Measurements from ENCODE around the gene ZNF576.
A peak's percentile ranks its signal among the peaks of the same experiment; 100 is the strongest.
"Not testable (repeated sequence)": the region's sequence is repeated elsewhere in the genome, so short reads cannot be mapped to it uniquely, and the experiment has no call there.

ZNF576 gene

DNA sequence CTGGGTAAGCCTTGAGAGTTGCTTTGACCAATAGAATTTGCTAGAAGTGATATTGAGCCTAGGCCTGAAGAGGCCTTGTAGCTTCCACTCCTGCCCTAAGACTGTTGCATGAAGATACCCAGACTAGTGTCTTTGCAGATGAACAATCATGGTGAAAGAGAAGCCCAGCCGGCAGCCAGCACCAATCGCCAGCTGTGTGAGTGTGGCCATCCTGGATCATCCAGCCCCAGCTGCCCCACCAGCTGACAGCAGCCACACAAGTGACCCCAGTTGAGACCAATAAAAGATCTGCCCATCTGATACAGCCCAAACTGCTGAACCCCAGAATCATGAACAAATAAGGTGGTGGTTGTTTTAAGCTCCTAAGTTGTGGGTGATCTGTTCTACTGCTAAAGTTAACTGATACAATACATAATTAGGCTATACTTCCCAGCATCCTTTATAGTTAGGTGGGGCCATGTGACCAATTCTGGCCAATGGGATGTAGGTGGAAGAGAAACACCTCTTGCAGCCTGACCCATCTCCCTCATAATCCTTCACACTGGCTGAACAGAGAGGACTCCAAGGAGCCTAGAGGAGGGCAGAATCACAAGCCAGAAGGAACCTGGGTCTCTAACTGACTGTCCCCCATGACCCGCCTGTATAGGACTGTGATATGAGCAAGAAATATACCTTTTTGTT, 32.4 kb downstream of the ZNF576 start:
- DNase-seq: no peak

- DNase-seq: no peak
Observed at GRCh38 chr19:43631491-43631890, 35.1 kb downstream of the ZNF576 start.

- no peak for DNase-seq
Observed at GRCh38 chr19:43633520-43633919, 37.1 kb downstream of the ZNF576 start.

DNA sequence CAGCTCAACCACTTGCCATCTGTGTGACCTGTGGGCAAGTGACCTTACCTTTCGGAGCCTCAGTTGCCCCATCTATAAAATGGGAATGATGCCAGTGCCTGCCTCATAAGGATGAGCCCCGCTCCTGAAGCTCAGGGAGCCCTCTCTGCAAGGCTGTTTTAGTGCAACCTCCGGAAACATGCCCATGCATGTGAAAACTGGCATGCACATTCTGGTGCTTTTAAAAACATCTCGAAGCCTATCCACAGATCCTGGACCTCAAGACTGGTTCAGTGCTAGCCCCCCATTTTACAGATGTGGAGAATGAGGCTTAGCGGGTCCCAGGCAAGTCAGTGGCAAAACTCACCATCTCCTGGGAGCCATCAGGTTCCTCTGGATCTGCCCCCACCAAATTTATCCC, 37.7 kb downstream of the ZNF576 start:
- no peak for DNase-seq

- DNase-seq: no peak
Observed at GRCh38 chr19:43634506-43634871, 38.1 kb downstream of the ZNF576 start.

- no peak for DNase-seq
Observed at GRCh38 chr19:43634872-43635560, 38.6 kb downstream of the ZNF576 start.

DNA sequence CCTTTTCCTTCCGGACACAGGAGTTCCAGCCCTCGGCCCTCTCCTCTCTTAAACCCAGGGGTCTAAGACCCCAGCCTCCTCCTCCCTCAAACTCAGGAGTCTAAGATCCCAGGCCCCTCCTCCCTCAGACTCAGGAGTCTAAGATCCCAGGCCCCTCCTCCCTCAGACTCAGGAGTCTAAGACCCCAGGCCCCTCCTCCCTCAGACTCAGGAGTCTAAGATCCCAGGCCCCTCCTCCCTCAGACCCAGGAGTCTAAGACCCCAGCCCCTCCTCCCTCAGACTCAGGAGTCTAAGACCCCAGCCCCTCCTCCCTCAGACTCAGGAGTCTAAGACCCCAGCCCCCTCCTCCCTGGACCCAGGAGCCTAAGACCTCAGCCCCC, 39.2 kb downstream of the ZNF576 start:
- not testable (repeated sequence) for DNase-seq

- no peak for DNase-seq
Observed at GRCh38 chr19:43636121-43636683, 39.8 kb downstream of the ZNF576 start.

DNA sequence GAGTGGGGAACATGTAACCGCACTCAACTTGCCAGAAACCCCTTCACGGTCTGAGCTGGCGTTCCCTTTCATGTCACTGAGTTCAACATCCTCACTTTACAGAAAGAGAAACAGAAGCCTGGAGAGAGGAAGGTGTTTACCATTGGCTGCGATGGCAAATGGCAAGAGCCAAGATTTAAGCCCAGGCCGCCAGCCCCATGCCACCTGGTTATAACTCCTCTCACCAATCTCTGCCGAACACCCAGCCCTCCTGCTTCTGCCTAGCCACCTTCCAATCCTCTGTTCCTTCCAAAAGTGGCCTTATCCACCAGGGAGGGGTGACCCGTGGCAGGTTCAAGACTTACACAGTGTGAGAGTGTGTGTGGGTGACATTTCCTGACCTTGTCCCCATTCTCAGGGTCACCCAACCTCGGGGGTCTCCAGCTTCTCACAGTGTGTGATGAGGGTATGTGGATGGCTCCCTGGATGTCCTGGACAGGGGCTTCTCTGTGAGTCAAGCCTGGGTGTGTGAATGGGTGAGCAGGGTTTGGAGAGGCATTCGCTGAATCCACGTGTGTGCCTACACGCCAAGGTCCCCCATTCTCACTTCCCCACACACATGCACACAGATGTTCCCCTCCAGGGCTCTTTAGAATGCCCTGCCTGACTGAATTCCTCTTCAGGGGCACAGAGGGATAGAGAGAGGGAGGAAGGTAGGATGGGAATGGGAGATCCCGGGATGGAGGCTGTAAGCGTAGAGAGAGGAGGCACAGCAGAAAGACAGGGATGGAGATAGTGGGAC, 42.0 kb downstream of the ZNF576 start:
- DNase-seq: no peak

GRCh38 chr19:43638995-43639518, 42.7 kb downstream of the ZNF576 start:
- no peak for DNase-seq

DNA sequence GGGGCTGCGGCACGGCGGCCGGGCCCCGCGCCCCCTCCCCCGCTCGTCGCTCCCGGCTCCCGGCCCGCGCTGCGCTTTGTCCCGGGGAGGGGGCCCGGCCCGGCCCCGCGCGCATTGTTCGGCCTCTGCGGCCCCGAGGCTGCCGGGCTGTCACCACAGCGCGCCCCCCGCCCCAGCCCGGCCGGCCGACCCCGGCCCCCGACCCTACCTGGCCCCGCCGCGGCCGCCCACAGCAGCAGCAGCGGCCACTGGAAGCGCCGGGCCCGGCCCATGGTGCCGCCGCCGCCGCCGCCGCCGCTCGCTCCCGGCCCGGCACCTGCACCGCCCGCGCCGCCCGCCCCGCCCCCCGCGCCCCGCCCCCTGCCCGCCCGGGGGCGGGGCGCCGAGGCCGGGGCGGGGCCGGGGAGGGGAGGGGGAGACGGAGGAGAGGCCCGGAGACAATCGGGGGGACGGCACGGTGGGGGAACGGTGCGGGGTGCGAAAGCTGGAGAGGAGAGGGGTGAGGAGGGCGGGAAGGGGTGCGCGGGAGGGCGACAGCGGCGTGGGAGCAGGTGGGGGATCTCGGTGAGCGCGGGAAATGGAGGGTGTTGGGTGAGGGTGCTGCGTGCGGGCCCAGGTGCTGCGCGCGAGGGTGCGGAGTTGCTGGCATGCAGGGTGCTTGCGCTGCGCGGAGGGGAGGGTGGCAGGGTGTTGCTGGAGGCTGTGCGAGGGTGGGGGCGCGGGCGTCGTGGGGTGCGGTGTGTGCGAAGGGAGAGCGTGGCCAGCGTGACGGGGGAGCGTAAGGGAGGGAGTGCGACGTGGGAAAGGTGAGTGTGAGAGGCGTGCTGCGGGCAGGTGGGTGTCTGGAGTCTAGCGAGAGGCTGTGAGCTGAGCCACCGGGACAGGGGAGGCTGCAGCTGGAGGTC, 43.4 kb downstream of the ZNF576 start, which contains the start of gene CADM4:
Gene CADM4 (minus strand): TSS at position 332 of the 905 bp plus-strand sequence. CDS start 60 bp downstream, at position 272.
- DNase-seq: peak; percentile 12

- DNase-seq: no peak
Observed at GRCh38 chr19:43640424-43640757, 44.0 kb downstream of the ZNF576 start.

- no peak for DNase-seq
Observed at GRCh38 chr19:43641333-43641732, 44.9 kb downstream of the ZNF576 start.

DNA sequence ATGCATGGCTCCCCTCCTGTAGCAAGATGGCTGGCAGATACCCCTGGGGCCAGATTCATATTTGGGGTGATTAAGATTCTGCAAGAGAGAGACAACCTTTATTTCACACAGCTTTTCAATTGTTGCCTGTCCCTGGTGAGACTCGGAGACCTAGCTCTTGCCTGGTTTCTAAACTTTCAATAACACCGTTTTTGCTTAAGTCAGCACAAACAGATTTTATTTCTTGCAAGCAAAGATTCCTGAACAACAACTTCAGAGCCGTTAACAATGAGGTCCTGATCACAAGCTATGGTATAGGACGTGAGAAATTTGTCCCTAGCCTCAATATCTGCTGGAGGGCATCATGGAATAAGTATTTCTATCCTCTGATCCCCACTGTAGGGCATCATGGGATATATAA, 46.1 kb downstream of the ZNF576 start:
- DNase-seq: no peak

DNA sequence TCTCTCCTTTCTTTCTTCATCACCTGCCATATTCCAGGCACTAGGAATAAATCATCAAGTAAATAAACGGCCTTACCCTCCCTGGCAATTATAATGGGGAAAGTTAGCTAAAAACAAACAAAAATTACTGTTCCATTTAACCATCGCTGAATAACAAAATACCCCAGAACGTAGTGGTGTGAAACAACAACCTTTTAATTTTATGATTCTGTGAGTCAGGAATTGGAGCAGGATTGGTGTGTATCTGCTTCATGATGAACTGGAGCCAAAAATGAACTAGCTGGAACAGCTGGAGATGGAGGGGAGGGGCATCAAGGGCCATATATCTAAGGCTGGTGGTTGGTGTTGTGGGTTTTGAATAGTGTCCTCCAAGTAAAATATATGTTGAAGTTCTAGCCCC, 46.9 kb downstream of the ZNF576 start:
- DNase-seq: peak; percentile 20

- no peak for DNase-seq
Observed at GRCh38 chr19:43644181-43644580, 47.8 kb downstream of the ZNF576 start.

GRCh38 chr19:43648633-43649032, 52.2 kb downstream of the ZNF576 start:
- DNase-seq: no peak

DNA sequence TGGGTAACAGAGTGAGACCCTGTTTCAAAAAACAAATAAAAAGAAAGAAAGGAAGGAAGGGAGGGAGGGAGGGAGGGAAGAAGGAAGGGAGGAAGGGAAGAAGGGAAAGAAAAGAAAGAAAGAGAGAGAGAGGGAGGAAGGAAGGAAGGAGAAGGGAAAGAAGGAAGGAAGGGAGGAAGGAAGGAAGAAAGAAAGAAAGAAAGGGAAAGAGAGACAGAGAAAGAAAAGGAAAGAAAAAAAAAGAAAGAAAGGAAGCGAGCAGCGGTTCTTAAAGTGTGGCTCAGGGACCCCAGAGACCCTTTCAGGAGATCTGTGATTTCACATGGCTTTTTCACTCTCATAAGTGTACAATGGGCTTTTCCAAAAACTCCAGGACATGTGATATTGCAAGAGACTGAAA, 53.1 kb downstream of the ZNF576 start:
- no peak for DNase-seq

GRCh38 chr19:43650276-43650675, 53.9 kb downstream of the ZNF576 start:
- DNase-seq: not testable (repeated sequence)
